ENCODE data around the gene GAB1.

GAB1 gene

GRCh38 chr4:143410015-143410414 is 73.3 kb downstream of the GAB1 start:
- DNase-seq = no peak

- DNase-seq = peak in 32 of 58 donors; percentile 10 to 95 (median 42)
These were observed 75.1 kb downstream of the GAB1 start for GRCh38 chr4:143411527-143412419.

GRCh38 chr4:143412420-143412758 is 75.7 kb downstream of the GAB1 start:
- DNase-seq = no peak

GRCh38 chr4:143417679-143418403 is 81.2 kb downstream of the GAB1 start:
- DNase-seq = no peak

DNA sequence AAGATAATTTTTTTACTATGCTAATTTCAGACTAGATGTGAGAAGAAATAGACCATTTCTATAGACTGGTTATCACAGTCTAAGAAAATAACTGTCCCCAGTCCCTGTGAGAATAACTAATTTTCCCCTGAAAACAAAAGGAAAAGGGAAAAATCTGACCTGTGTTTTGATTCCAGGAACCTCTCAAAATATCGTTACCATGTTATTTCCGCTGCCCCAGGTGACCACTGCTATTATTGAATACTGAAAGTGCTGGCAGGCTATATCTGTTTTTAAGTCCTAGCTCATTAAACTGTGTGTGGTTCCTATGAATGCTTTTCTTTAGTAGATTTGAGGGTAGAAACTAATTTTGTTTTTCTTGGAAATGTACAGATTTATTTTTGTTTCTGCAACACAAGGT is 83.6 kb downstream of the GAB1 start:
- no peak for DNase-seq

DNA sequence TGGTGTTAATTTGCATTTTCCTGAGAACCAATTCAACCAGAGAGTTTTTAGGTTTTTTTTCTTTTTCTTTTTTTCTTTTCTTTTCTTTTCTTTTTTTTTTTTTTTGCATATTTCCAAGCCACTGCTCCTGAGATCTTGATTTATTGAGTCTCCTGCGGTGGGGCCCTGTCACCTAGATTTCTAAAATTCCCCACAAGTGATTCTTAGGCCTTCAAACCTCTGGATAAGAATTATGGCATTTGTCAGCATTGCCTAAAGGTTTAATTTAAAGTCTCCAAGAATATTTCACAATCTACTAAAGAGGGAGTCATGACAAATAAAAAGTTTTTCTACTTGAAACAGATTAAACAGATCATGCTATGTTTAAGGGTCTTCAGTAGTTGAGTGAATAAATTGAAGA is 84.9 kb downstream of the GAB1 start:
- no peak for DNase-seq

- no peak for DNase-seq
These were observed 87.6 kb downstream of the GAB1 start for GRCh38 chr4:143424276-143424675.

DNA sequence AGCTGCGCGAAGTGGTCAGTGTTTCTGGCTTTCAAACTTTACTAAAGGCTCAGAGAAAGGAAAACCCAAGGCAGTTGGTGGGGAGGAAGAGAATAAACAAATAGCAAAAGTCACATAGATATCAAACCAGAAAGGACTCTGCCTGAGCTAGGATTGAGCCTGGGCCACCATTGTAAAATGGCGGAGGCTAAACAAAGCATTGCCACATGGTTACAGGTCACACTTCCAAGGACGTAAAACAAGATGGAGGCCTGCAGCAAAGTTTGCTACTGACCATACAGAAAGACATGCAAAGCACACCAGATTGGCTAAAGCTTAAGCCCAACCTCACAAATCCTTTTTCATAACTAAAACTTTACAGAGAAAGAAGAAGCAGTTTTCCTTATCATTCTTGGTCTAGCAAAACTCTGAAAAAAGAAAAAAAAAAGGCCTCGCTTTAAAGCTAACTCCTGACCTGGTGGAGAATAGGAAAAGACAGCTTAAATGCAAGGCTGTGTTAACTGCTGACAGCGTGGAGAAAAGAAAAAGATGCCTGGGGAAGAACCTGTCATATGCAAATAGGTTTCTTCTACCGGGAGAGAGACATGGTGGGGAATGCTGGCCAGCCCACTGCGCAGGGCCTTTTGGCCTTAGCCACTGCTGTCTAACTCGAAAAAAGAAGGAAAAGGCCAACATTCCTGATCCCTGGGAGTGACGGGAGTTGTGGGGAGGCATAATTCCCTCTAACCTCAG is 95.0 kb downstream of the GAB1 start:
- DNase-seq = no peak

- no peak for DNase-seq
These were observed 95.5 kb downstream of the GAB1 start for GRCh38 chr4:143432258-143432591.

DNA sequence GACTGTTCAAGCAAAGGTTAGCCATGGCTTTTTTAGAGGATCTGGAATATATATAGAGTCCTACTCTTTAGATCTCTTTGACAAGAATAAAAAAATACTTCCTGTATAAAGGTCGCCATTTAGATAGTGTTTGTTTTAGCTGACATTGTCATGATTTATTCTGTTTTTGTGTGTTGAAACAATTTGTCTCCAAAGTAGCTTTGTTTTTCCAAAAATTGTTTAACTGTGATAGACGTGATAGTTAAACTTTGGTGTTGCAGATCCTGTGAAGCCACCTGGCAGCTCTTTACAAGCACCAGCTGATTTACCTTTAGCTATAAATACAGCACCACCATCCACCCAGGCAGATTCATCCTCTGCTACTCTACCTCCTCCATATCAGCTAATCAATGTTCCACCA is 96.6 kb downstream of the GAB1 start:
- DNase-seq = no peak

GRCh38 chr4:143435955-143436354 is 99.3 kb downstream of the GAB1 start:
- no peak for DNase-seq

DNA sequence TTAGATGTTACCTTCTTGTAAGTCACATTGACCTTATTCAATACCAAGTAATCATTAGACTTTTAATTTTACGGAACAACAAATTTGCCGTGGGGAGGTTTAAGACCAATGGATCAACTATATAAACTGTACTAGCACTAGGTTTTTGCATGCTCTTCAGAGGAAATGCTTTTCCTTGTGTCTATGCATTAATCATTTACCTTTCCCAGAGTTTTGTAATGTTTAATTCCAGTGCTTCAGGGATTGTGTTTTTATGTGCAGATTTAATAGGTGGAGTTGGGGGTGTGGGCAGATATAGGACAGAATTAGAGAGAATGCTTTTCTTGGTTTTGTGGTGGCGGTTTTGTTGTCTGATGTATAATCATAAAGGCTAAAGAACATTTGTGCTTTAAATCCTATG is 100.8 kb downstream of the GAB1 start:
- no peak for DNase-seq

GRCh38 chr4:143437937-143438336 is 101.3 kb downstream of the GAB1 start:
- no peak for DNase-seq

DNA sequence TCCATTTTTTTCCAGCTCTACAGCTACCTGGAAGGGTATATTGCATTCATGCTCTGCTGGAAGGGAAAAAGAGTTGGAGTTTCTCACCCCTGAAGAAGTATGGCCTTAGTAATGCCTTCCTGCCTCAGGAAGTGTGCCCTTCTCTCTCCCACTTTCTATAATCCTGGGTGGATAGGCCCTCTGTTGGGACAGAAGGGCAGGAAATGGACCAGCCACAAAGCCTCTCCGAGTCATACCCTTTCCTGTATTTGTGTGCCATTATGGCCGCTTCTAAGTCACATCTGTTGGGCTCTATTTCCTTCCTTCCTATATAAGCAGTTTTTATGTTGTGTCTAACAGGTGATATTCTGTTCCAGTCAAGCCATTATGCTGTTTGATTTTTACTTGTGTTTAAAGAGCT is 102.0 kb downstream of the GAB1 start:
- no peak for DNase-seq

- DNase-seq = no peak
These were observed 104.4 kb downstream of the GAB1 start for GRCh38 chr4:143441109-143441508.

GRCh38 chr4:143441678-143442077 is 105.0 kb downstream of the GAB1 start:
- DNase-seq = peak in 19 of 58 donors; percentile 2 to 56 (median 26)

DNA sequence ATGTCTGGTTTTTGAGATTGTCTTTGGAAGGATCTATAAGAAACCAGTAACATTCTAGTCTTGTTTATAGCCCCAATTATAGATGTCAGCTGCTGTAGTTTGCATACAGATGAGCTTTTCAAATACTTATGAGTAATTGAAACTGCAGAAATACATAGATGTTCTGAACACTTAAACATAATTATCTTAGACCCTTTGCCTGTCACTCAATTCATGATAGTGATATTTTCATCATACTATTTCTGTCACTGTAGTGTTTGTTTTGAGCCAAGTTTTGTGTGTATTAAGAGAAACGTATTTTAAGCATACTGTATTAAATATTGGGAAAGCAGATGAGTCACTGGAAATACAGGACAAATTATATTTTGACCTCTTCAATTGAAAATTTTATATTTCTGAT is 107.1 kb downstream of the GAB1 start:
- DNase-seq = no peak

- DNase-seq = no peak
These were observed 114.5 kb downstream of the GAB1 start for GRCh38 chr4:143451186-143451585.

DNA sequence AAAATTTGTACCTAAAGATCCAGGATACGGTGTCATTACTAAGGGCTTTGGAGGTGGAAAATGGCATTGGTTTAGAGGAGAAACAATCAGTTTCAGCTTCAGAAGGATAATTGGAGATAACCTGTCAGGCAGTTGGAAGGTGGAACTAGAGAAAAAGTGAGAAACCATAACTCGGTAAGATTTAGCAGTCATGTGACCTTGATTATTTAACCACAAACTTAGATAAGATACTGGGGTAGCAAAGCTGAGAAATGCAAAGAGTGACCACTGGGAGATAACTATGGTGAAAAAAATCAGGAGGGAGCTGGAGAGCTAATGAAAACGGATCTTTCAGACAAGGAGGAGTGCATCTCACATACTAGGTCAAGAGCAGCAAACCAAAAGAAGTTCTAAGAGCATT is 118.5 kb downstream of the GAB1 start:
- no peak for DNase-seq

DNA sequence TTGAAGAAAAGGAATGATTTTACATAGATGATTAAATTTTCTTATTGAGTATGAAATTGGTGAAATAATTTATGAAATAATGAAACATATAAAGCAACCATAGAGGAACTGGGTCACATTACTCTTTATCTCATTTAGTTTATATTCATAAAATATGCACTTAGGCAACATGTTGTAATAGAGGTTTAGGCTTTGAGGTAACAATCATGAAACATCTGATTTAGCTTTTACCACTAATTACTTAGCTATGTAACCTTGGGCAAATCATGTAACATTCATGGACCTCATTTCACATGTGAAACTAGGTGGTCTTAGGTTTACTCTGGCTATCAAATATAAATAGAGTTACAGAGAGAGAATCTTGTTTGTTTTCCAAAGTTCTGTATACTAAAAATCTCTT is 122.3 kb downstream of the GAB1 start:
- no peak for DNase-seq

GRCh38 chr4:143473334-143474126 is 136.9 kb downstream of the GAB1 start:
- DNase-seq = no peak
